Measurements from ENCODE around the gene DLG1.

The DLG1 gene

GRCh38 chr3:197298341-197298944 is at the start of gene DLG1:
Gene DLG1, minus strand, starts transcription at chr3:197298612. Its CDS starts 1,408 bp downstream, at chr3:197297204.
- DNase-seq: peak; percentile 90 to 91

DNA sequence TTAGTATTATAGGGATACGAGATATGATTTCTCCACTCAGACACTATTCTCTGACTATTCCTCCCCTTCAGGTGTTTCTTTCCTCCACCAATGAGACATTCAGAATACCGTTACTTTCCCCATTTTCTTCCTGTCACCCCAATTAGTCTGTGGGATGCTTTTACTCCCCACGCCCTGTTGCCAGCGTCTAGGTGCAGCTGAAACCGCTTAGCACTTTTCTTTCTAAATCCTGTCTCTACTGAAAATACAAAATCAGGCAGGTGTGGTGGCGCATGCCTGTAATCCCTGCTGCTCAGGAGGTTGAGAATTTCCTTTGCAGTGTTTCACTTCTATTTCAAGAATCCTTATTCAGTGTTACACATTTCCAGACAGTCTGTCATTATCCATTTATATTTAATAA is 49.6 kb upstream of the DLG1 start:
- no peak for DNase-seq

DNA sequence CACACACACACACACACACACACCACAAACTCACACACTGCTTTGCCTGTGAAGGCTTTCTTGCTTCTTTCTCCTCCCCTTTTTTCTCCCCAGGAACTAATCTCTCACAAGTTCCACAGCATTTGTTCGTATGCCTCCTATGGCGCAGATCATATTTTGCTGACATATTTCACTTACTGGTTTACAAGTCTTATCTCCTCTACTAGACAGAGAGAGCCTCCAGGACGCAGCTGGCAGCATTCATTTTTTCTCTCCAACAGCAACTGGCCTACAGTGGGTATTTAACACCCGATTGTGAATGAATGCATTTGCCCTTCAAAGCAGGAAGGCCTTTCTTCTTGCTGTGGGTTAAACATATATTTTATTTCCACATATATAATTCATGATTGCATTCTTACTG is 47.0 kb upstream of the DLG1 start:
- DNase-seq: no peak

DNA sequence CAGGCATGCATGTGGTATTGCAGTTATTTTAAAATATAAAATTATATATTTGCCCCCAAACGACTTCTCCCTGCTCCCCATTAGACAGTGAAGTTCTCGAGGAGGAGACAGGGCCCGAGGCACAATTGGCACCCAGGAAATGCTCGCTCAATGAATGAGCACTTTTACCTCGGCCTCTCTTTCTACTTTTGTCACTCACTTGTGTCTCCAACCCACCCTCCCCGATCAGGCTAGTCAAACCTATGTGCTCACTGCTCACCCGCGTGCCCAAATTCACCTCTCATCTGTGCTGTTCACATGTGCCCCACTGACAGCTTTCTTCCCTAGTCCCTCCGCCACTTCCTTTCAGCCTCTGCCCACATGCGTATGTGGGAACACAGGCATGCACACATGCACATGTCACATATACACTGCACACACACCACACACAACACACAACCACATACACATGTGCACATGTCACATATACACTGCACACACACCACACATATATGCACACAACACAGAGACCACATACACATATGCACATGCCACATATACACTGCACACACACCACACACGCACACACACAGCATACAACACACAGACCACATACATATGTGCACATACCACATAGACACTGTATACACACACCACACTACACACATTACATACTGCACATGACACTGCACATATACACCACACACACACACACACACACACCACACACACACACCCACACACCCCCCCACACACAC is 46.3 kb upstream of the DLG1 start:
- no peak for DNase-seq

DNA sequence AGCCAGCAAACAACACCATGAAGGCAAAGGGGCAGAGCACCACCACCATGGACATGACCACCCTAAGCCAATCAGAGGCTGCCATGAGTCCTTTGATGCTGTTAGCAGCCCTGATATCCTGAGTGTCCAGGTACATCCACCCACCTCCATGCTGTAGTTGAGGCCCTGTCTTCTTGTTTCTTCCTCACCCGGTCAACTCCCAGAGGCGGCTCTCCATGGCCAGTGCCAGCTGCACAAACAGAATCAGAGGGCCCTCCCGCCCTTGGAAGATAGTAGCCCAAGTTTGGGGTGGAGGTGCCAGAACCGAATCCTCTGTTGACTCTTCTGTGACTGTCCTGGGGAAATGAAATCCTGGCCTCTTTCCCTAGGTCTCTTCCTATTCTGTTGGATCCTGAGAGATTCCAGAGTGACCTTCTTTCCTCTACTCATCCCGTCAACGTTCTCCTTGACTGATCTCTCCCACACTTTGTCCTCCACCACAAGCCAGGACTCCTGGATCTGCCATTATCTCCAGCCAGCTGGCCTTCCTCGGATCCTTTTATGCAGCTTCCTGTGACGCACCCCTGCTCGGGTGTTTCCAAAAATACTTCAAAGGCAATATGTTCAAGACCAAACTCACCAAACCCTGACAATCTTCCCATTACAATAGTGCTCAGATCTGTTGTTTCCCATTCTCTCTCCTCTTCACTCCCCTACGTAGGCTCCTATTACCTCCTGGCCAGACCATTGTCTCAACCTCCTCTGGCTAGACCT is 45.4 kb upstream of the DLG1 start:
- no peak for DNase-seq

- DNase-seq: no peak
These were observed 44.7 kb upstream of the DLG1 start for GRCh38 chr3:197343111-197343510.

DNA sequence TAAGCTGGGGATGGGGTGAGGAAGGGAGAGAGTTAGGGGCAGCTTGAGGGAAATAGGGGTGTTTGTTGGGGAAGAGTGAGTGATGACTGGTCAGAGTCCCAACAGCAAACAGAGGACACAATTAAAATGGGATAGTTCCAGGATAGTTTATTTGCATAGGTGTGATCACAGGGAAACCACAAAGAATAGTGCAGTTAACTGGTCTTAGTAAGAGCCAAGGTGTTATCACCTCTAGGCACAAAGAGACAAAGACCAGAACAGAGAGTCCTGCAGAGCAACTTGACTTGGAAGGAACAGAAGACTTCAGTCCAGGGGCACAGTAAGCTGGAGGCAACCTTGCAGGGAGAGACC is 42.1 kb upstream of the DLG1 start:
- no peak for DNase-seq

DNA sequence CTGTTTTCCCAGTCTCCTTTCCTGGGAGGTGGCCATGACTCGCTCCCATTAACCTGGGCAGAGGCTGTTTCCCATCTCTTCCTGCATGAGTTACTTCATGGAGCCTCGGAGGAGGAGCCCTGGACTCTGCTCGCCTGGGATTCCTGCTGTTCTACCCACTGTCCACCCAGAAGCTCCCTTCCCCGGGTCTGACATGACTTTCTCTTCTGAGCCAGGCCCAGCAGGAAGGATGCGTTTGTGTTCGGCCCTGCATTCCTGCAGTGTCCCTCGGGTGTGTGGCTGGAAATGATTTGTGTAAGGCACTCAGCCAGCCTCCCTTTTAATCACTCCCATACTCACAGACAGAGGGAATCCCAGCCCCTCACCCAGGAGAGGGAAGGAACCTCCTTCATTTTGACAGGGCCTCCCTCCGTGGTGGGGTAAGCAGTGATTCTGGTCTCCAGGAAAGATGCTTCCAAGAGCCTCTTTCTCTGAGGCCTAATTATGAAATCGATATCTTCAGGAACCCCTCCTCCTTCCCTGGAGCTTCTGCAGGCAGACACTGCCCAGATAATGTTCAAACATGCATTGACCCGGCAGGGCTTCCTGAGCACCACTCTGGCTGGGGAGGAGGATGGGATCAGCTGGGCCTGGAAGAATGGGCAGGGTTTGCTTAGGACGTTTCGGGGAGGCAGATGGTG is 41.6 kb upstream of the DLG1 start:
- no peak for DNase-seq

GRCh38 chr3:197338586-197338985 is 40.2 kb upstream of the DLG1 start:
- no peak for DNase-seq

DNA sequence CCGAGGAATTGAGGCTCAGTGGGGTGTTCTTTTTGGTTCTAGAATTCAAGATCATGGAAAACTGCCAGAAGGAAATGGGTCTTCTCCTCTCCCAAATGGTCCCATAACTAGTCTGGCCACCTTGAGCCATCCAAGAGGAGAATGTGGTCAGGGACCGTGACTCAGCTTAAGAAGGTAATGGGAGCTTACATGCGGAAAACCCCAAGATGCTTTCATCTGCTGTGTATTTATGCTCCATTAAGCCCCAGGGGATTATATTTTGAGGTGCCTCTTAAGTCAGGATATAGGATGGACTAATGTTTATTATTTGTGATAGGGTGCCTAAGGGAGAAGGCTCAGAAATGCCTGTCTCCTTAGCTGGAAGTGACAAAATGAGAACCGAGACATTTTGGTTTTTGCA is 39.2 kb upstream of the DLG1 start:
- DNase-seq: no peak

GRCh38 chr3:197337214-197337613 is 38.8 kb upstream of the DLG1 start:
- no peak for DNase-seq

- no peak for DNase-seq
These were observed 37.9 kb upstream of the DLG1 start for GRCh38 chr3:197336348-197336747.

- no peak for DNase-seq
These were observed 37.2 kb upstream of the DLG1 start for GRCh38 chr3:197335428-197336132.

DNA sequence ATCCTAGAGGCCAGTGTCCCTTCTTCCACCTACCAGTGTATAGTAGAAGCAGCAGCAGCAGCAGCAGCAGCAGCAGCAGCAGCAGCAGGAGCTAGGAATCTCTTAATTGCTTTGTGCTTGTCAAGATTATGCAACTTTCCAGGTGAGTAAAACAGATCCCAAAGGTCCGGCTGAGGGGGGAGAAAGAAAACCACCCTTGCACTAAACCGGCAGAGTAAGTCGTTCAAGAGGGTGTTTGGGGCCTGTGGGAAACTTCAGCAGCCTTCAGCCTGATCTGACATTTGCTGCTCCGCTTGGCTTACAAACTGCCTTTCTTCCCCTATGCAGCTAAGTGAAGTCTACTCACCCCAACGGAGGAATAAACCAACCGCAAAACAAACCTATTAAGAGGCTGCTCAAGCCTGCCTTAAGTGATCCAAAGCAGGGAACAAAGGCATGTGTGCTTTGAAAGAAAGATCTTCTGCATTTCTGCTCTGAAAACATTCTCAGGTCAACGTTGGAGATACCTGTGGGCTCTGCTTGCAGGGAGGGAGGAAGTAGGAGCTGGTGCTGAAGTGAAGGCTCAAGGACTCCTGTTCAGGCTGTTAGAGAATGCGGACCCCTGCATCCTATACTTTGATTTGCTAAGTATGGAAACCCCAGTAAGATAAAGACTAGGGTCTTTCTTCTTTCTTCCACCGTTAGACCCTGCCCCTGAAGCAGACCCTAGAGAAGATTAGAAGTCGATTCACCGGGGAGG is 35.7 kb upstream of the DLG1 start:
- DNase-seq: no peak

DNA sequence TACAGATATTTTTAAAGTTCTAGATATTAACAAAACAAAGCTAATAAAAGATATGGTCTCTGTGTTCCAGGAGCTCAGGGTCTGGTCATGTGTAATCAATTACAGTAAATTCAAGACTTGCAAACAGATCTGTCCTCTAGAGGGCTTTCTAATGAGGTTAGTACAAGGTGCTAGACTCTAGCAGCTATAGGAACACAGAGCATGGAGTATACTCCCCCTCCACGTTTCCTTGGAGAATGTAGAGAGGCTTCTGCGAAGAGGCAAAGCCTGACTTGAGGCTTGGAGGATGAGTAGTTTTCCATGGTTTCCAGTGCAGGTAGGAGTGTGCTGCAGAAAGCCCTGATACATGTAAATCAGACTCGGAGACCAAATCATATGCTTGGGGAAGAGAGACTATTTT is 32.7 kb upstream of the DLG1 start:
- DNase-seq: no peak

- no peak for DNase-seq
These were observed 31.0 kb upstream of the DLG1 start for GRCh38 chr3:197329382-197329781.

GRCh38 chr3:197328198-197328597 is 29.8 kb upstream of the DLG1 start:
- no peak for DNase-seq

- no peak for DNase-seq
These were observed 29.3 kb upstream of the DLG1 start for GRCh38 chr3:197327701-197328100.

DNA sequence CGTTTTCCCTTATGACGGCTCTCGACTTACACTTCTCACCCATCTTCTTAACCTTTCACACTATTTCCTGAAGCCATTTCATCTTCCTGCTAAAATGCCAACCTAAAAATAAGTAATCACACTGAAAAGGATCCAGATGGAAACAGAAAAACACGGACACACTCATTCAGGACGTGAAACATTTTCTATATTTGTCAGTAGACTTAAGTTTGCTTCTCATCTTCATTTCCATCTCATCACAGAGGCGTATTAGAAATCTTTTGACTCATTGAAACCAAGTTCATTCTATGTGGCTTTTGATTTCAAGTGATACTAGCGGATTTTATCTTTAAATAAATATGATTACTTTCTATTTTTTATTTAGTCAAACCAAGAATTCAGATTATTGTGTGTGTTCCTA is 27.4 kb upstream of the DLG1 start:
- DNase-seq: no peak

GRCh38 chr3:197322149-197322548 is 23.7 kb upstream of the DLG1 start:
- no peak for DNase-seq

- DNase-seq: no peak
These were observed 22.2 kb upstream of the DLG1 start for GRCh38 chr3:197320582-197320981.

DNA sequence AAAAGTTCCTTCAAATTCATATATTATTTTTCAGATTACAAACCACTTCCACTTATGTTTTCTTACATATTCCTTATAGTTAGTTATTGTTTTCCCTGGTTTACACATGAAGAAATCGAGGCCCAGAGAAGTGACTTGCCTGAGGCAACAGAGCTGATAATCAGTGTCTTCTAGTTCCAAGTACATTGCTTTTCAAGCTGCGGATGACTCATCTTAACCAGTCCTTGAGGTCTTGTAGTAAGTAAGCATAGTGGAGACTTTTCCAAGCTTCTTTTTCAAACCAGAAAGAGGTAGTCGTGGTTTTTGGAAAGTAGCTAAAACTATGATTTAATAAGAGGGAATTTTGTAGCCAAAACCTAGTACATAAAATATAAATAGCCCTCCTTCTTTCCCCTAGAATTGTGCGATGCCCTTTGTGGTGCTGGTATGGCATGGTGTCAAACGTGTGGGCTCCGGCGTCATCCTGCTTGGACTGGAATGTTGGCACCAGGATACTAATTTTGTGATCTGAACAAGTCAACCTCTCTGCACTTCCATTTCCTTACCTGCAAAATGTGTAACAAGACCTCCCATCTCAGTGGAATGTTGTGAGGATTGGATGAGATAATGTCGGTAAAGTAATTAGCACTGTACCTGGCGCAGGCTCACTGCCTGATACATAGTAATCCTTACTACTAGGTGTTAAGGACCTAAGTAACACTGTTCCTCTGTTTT is 19.0 kb upstream of the DLG1 start:
- DNase-seq: no peak
